H9 (cell line): ENCODE measurements around the gene CPEB2. TPM values are rescaled to one million over a fixed set of nuclear protein-coding genes. Genes with fewer than 3 reads are reported as not detected.
A peak's percentile ranks its signal among the peaks of the same experiment; 100 is the strongest.

Experiments
- DNase-seq: peaks from one replicate; pipeline ENCODE4 v3.0.0-alpha.2; 2017
- H2AFZ ChIP-seq: one replicate; pipeline ENCODE4 v1.6.1; 2013; ENCODE audit warnings: mild to moderate bottlenecking, low read length, control low read depth, moderate library complexity
- H2AK5ac ChIP-seq: 2 replicates; pipeline ENCODE4 v1.6.1; 2013; ENCODE audit warnings: low read length, control low read depth, mixed read lengths; ENCODE audit not compliant: insufficient read length
- H2BK120ac ChIP-seq: one replicate; pipeline ENCODE4 v1.6.1; 2013; ENCODE audit warnings: low read depth, mild to moderate bottlenecking, low read length, control low read depth, inconsistent platforms; ENCODE audit not compliant: poor library complexity, severe bottlenecking
- H2BK12ac ChIP-seq: 2 replicates; pipeline ENCODE4 v1.6.1; 2013; ENCODE audit warnings: low read length, control low read depth, mixed read lengths, low read depth; ENCODE audit not compliant: insufficient read length
- H2BK15ac ChIP-seq: 2 replicates; pipeline ENCODE4 v1.6.1; 2013; ENCODE audit warnings: low read depth, low read length, control low read depth
- H2BK20ac ChIP-seq: one replicate; pipeline ENCODE4 v1.6.1; 2013; ENCODE audit warnings: low read depth, mild to moderate bottlenecking, low read length, control low read depth, inconsistent platforms; ENCODE audit not compliant: poor library complexity, severe bottlenecking
- H2BK5ac ChIP-seq: 2 replicates; pipeline ENCODE4 v1.6.1; 2013; ENCODE audit warnings: low read length, control low read depth, mixed read lengths; ENCODE audit not compliant: insufficient read length
- H3K14ac ChIP-seq: 2 replicates; pipeline ENCODE4 v1.6.1; 2013; ENCODE audit warnings: low read length, control low read depth; ENCODE audit not compliant: insufficient read depth
- H3K18ac ChIP-seq: 2 replicates; pipeline ENCODE4 v1.6.1; 2013; ENCODE audit warnings: low read depth, mild to moderate bottlenecking, mixed read lengths, low read length, control low read depth; ENCODE audit not compliant: insufficient read length
- H3K23ac ChIP-seq: 2 replicates; pipeline ENCODE4 v1.6.1; 2013; ENCODE audit warnings: low read length, control low read depth, mixed read lengths, low read depth; ENCODE audit not compliant: insufficient read length
- H3K23me2 ChIP-seq: 2 replicates; pipeline ENCODE4 v1.6.1; 2013; ENCODE audit warnings: low read depth, mild to moderate bottlenecking, mixed read lengths, low read length, control low read depth; ENCODE audit not compliant: insufficient read length, poor library complexity, severe bottlenecking
- H3K27ac ChIP-seq: 2 replicates; pipeline ENCODE4 v1.5.1; 2013; ENCODE audit warnings: low read length, control low read depth, mixed read lengths, low read depth; ENCODE audit not compliant: insufficient read length
- H3K27me3 ChIP-seq: 2 replicates; pipeline ENCODE4 v1.6.1; 2013; ENCODE audit warnings: low read length, control low read depth, inconsistent platforms; ENCODE audit not compliant: insufficient read depth
- H3K4ac ChIP-seq: 2 replicates; pipeline ENCODE4 v1.6.1; 2013; ENCODE audit warnings: low read depth, mild to moderate bottlenecking, control low read depth, inconsistent platforms, low read length, moderate library complexity
- H3K4me1 ChIP-seq: 2 replicates; pipeline ENCODE4 v1.6.1; 2013; ENCODE audit warnings: low read length, control low read depth, inconsistent platforms; ENCODE audit not compliant: insufficient read depth
- H3K4me2 ChIP-seq: 2 replicates; pipeline ENCODE4 v1.6.1; 2013; ENCODE audit warnings: low read length, control low read depth, mixed read lengths; ENCODE audit not compliant: insufficient read length, insufficient read depth
- H3K56ac ChIP-seq: 2 replicates; pipeline ENCODE4 v1.6.1; 2013; ENCODE audit warnings: low read depth, mild to moderate bottlenecking, mixed read lengths, low read length, control low read depth; ENCODE audit not compliant: insufficient read length
- H3K79me1 ChIP-seq: 2 replicates; pipeline ENCODE4 v1.6.1; 2013; ENCODE audit warnings: low read depth, mild to moderate bottlenecking, moderate library complexity, low read length, control low read depth, inconsistent platforms; ENCODE audit not compliant: insufficient read depth, poor library complexity, severe bottlenecking
- H3K79me2 ChIP-seq: 2 replicates; pipeline ENCODE4 v1.6.1; 2013; ENCODE audit warnings: low read length, control low read depth, inconsistent platforms; ENCODE audit not compliant: insufficient read depth
- H3K9ac ChIP-seq: 2 replicates; pipeline ENCODE4 v1.6.1; 2013; ENCODE audit warnings: low read length, control low read depth, mixed read lengths; ENCODE audit not compliant: insufficient read length; ENCODE audit errors: extremely low read depth
- H3K9me3 ChIP-seq: one replicate; pipeline ENCODE4 v1.6.1; 2013; ENCODE audit warnings: low read depth, low read length, inconsistent platforms; ENCODE audit not compliant: control insufficient read depth
- H3T11ph ChIP-seq: one replicate; pipeline ENCODE4 v1.6.1; 2013; ENCODE audit warnings: mild to moderate bottlenecking, low read length, control low read depth, inconsistent platforms
- H4K20me1 ChIP-seq: one replicate; pipeline ENCODE4 v1.6.1; 2013; ENCODE audit not compliant: control insufficient read depth, insufficient read length, insufficient read depth
- H4K5ac ChIP-seq: 2 replicates; pipeline ENCODE4 v1.6.1; 2013; ENCODE audit warnings: low read depth, mild to moderate bottlenecking, mixed read lengths, low read length, control low read depth; ENCODE audit not compliant: insufficient read length
- H4K8ac ChIP-seq: replicated peaks from 2 replicates; pipeline ENCODE4 v1.6.1; 2013; ENCODE audit warnings: low read length, control low read depth, mixed read lengths, low read depth; ENCODE audit not compliant: insufficient read length
- H4K91ac ChIP-seq: 2 replicates; pipeline ENCODE4 v1.6.1; 2013; ENCODE audit warnings: low read depth, mild to moderate bottlenecking, moderate library complexity, mixed read lengths, low read length, control low read depth; ENCODE audit not compliant: insufficient read length
- H3K27ac Mint-ChIP-seq, 3 experiments: 2 replicates in 2 of 3; 3 replicates in 1 of 3; pipeline ENCODE4 v1.8.0; 2020 to 2021; ENCODE audit warnings: mixed read lengths in 3 of 3, mild to moderate bottlenecking in 1 of 3, moderate library complexity in 1 of 3
- H3K27me3 Mint-ChIP-seq: 2 replicates; pipeline ENCODE4 v1.8.0; 2021; ENCODE audit warnings: low read depth, mild to moderate bottlenecking, moderate library complexity, mixed read lengths
- H3K36me3 Mint-ChIP-seq, 3 experiments: 2 replicates in 2 of 3; 3 replicates in 1 of 3; pipeline ENCODE4 v1.8.0; 2020 to 2021; ENCODE audit warnings: low read depth in 3 of 3, mixed read lengths in 3 of 3; ENCODE audit not compliant: insufficient read depth in 1 of 3
- H3K4me1 Mint-ChIP-seq, 2 experiments: 2 replicates each; pipeline ENCODE4 v1.8.0; 2020; ENCODE audit warnings: mixed read lengths in 2 of 2
- H3K4me3 Mint-ChIP-seq, 2 experiments: 2 replicates in 1 of 2; 3 replicates in 1 of 2; pipeline ENCODE4 v1.8.0; 2020 to 2021; ENCODE audit warnings: mild to moderate bottlenecking in 2 of 2, mixed read lengths in 2 of 2, moderate library complexity in 1 of 2
- H3K9me3 Mint-ChIP-seq, 2 experiments: 2 replicates in 1 of 2; 3 replicates in 1 of 2; pipeline ENCODE4 v1.8.0; 2020; ENCODE audit warnings: mild to moderate bottlenecking in 2 of 2, mixed read lengths in 2 of 2, moderate library complexity in 1 of 2
- CTCF ChIP-seq: fragments of 200-600 bp; sonication (generic); conservative IDR thresholded peaks from 3 replicates; pipeline ENCODE4 v1.8.0; 2021; ENCODE audit warnings: antibody characterized with exemption, mild to moderate bottlenecking
- WGBS: extraction: QIAGEN DNeasy Blood & Tissue Kit; methylation state at CpG from one replicate; pipeline ENCODE4 v1.1.7; 2013; ENCODE audit warnings: missing lambda C conversion rate, low lambda C conversion rate, mixed read lengths; ENCODE audit not compliant: insufficient read length; ENCODE audit errors: extremely low coverage; 5-methylcytosine and 5-hydroxymethylcytosine counted together
- total RNA-seq: library from RNA; stranded (reverse); gene quantifications from 2 replicates; pipeline ENCODE4 v1.2.1, GENCODE V29; 2021

CPEB2 gene
- total RNA-seq, 1 experiment from 2014 or later = 1.8 TPM

- H3K4me2 ChIP-seq = peak overlapping the region; percentile 84
- no peak overlapping the region for H2AK5ac ChIP-seq
Observed at GRCh38 chr4:15001248-15001868, 923 bp upstream of the CPEB2 start.

More at GRCh38 chr4:15001248-15001868, 923 bp upstream of the CPEB2 start:
- Mint-ChIP-seq H3K9me3 (peaks cover 0 to 3% of the 10 kb centered on the region in 2 experiments; a peak in 1 of 5 replicates), H3K4me1 (peaks cover 16 to 21% of the 10 kb centered on the region in 2 experiments), H3K27ac (no peak overlapping the region), H3K4me3 (peak overlapping the region; percentile 76 to 87), H3K36me3 (no peaks in the 10 kb centered on the region; a peak in 1 of 7 replicates), H3K27me3 (peaks cover 16% of the 10 kb centered on the region)
- no peak overlapping the region for H4K91ac ChIP-seq
- WGBS = no CpG with 5 or more reads among the region's 32 CpGs
- H3K79me1 ChIP-seq = no peaks in the 10 kb centered on the region
- no peak overlapping the region for H3K18ac ChIP-seq
- no peaks in the 10 kb centered on the region for H3K4me1 ChIP-seq
- H3T11ph ChIP-seq = no peak overlapping the region
- H3K9ac ChIP-seq = no peak overlapping the region
- H2BK20ac ChIP-seq = no peak overlapping the region
- H3K79me2 ChIP-seq = no peaks in the 10 kb centered on the region
- no peak; the same call in 2 of the 3 replicates for TF ChIP-seq CTCF
- DNase-seq = no peak
- H4K8ac ChIP-seq = no peak overlapping the region
- H4K5ac ChIP-seq = no peak overlapping the region
- no peak overlapping the region for H3K56ac ChIP-seq
- H3K23me2 ChIP-seq = peaks cover 9% of the 10 kb centered on the region
- H3K27ac ChIP-seq = no peak overlapping the region
- H3K9me3 ChIP-seq = no peaks in the 10 kb centered on the region
- no peaks in the 10 kb centered on the region for H4K20me1 ChIP-seq
- no peaks in the 10 kb centered on the region; the same call in 1 of the 2 replicates for H3K27me3 ChIP-seq
- H3K23ac ChIP-seq = no peak overlapping the region
- H2BK15ac ChIP-seq = no peak overlapping the region
- H3K14ac ChIP-seq = no peak overlapping the region
- H2BK5ac ChIP-seq = no peak overlapping the region
- H2BK120ac ChIP-seq = no peak overlapping the region
- peak overlapping the region; percentile 60 for H2AFZ ChIP-seq
- H2BK12ac ChIP-seq = no peak overlapping the region
- H3K4ac ChIP-seq = no peak overlapping the region
